ENCODE measurements around the gene SMIM29.

SMIM29 gene

DNA sequence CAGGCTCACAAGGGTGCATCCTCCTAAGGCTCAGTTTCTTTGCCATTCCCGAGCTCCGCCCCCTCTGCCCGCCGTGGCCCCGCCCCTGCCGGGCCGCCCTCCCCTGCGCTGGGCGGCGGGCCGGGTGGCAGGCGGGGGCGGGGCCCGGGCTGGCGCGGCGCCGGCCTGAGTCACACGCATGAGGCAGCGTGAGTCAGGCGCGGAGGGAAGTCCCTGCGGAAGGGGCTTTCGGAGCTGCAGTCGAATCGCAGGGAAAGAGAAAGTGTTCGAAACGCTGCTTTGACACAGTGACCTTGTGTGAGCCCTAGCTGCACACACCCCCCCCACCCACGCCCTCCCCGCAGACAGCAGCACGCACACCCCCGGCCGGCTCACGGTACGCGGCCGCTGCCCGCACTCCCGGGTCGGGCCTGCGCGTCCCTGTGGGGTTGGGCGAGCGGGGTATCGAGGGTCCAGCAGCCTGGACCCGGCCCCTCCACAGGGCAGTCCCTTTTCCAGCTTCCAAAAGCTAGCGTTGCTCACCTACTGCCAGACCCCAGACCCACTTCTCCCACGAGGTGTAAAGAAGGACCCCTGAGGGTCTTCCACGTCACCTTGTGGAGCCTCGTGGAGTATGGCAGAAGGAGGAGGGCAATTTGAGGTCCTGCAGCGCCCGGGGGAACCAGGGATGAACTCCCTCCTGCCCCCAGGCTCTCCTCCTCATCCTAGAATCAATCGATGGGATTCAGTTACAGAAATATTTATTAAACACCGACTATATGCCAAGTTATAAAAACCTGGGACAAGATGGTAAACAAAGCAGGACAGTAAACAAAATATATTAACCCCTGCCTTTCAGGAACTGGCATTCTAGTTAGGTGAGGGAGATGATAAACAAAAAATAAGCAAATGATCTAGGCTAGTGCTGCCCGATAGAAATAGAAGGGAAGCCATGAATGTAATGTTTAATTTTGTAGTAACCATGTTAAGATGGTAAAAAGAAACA is 24.6 kb downstream of the SMIM29 start:
- DNase-seq = peak; percentile 83

- DNase-seq = no peak
Measured at GRCh38 chr6:34223381-34223955, 25.3 kb downstream of the SMIM29 start.

- DNase-seq = no peak
Measured at GRCh38 chr6:34218691-34219090, 30.1 kb downstream of the SMIM29 start.

GRCh38 chr6:34213772-34214171 is 35.0 kb downstream of the SMIM29 start:
- DNase-seq = no peak

DNA sequence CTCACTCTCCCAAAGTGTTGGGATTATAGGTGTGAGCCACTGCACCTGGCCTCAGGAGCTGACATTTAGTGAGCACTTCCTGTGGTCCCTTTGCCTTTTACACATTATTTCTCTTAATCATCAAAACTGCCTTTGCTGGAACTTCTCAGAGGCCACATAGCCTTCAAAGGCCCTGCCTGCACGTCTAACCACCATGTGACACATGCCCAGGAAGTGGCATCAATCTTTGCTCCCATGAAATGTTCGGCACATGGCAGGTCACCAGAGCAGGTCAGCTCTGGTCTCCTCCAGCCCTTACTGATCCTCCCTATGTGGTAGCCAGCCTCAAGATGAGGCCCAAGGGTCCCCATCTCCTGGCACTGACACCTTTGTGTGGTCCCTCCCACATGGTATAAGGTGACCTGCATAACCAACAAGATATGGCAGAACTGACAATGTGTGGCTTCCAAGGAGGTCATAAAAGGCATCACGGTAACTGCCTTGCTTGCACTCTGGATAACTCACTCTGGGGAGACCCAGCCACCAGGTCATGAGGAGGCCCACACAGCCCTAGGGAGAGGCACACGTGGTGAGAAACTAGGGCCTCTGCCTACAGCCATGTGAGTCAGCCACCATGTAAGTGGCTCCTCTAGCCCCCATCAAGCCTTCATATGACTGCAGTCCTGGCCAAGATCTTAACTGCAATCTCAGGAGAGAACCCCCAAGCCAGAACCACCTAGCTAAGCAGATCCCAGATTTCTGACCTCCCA is 40.9 kb downstream of the SMIM29 start:
- no peak for DNase-seq

- no peak for DNase-seq
Measured at GRCh38 chr6:34206726-34207125, 42.1 kb downstream of the SMIM29 start.

DNA sequence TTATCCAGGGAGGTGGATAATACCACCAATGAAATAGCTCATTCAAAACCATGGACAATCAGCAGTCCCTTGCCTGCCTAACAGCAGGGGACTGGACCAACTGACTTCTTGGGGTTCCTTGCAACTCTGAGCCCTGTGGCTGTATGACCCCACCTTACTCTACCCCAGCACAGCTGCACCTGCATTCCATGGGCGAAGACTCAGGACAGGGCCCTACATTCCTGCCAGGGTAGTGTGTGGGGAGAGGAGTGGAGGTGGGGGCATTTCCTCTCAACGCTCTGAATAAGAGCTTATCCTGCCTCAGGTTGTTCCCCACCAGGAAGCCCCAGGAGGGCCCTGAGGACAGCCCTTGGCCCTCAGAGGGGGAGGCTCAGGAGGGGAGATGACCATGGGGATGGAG is 42.9 kb downstream of the SMIM29 start:
- no peak for DNase-seq

- no peak for DNase-seq
Measured at GRCh38 chr6:34205466-34205865, 43.3 kb downstream of the SMIM29 start.

DNA sequence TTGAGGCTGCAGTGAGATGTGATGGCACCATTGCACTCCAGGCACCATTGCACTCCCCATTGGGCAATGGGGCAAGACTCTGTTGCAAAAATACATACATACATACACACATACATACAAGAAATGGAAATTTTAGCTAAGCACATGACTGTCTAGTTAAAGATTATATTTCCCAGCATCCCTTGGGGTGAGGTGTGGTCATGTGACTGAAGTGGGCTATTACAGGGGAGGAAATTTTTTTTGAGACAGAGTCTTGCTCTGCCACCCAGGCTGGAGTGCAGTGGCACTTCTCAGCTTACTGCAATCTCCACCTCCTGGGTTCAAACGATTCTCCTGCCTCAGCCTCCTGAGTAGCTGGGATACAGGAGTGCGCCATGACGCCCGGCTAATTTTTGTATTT is 44.1 kb downstream of the SMIM29 start:
- DNase-seq = no peak

DNA sequence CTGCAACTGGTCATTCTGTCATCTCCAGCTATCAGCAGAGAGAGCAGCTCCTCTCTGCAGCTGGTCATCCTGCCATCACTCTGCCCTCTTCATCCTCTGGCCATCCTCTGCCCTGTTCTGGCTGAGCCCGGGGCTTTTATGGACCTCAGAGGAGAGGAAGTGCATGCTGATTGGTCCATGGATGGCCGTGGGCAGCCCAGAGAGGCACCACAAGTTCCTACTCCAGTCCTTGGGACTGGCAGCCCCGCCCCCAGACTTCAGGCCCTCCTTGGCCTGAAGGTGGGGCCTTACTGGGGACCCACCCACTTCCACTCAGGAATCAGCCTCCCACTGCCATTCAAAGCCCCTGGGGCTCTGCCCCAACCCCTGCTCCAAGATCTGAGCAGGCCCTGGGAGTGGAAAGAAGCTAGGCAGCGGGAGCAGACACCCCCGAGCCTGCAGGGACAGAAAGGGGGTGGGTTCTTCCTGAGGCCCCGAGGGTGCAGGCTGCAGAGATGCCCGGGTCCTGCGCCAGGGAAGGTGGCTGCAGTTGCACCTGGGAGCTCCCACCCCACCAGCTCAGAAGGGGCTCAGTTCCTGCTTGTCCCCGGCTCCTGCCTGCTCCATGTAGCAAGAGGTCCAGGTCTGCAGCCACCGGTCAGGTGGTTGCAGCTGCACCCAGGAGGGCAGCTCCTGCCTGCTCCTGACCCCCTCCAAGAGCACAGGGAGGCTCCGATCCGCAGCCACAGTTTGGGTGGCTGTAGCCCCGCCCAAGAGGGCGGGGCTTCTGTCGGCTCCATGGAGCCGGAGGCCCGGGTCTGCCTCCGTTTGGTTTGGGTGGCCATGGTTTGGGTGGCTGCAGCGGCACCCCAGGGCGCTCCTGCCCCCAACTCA is 46.2 kb downstream of the SMIM29 start:
- no peak for DNase-seq

GRCh38 chr6:34201455-34202107 is 47.2 kb downstream of the SMIM29 start:
- DNase-seq = no peak

DNA sequence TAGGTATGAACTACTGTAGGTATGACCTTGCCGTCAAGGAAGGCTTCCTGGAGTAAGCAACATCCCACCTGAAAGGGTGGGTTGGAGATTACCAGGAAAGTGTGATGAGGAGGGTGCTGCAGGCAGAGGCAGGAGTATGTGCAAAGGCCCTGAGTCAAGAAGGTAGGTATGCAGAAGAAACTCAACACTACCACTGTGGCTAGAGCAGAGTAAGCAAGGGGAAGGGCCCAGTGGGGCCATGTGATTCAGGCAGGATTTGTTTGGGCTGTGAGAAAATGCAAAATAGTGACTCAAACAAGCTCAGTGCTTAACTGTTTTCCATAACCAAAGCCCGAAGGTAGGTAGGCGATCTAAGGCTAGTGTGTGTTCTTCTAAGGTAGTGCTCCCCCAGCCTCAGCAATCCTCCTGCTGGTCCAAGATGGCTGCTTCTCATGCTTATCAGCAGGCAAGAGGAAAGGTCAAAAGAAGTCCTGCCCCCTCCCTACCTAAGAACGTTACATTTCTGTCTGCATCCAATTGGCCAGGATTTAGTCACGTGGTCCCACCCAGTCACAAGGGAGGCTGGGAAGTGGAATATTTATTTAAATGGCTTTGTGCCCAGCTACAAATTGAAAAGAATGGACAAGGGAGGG is 48.4 kb downstream of the SMIM29 start:
- no peak for DNase-seq

- no peak for DNase-seq
Measured at GRCh38 chr6:34196833-34197195, 52.0 kb downstream of the SMIM29 start.

Data from NCI-H1105 (cell line).